GM12874 (cell line): ENCODE results near the gene GNB1L.

ENCODE experiments used
- TF ChIP-seq, protein P1 (sequence below): IDR thresholded peaks from 2 replicates; pipeline ENCODE4 v1.5.1; 2011; ENCODE audit warnings: low read depth, mild to moderate bottlenecking, control low read depth, low read length, moderate library complexity; ENCODE audit not compliant: insufficient read depth

Gene GNB1L

DNA sequence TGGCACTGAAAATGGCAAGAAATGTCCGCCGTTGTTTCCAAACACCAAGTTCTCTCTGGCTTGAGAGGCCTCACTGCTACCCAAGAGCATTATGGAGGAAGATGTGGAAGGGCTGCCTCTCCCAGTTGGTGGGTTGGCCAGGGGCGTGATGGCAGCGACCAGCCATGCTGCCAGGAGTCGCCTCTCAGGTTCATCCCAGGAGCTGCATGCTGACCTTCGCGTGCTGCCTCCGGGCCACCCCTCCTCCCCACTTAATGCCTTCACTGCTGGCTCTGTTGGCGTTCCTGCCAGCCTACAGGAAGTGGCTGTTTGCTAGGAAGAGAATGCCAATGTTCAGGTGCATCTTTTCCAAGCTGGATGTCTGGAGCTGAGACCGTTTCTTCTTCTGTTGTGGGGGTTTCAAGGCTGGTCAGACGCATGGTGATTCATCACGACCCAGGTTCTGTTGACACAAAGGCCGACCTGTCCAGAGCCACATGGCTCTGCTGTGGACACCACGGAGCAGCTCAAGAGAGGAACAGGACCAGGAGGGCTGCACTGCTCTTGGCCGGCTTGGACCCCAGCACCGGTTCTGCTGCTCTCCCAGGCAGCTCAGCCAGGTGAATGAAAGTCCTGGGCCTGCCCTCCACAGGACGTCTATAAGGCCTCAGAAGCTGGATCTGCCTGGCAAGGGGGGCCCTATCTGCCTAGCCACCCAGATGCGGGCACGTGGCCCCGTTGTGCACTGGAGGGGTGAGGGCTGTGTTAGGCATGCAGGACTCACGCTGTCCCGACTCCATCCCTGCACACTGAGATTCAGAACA is 69.0 kb downstream of the GNB1L start:
- TF ChIP-seq, protein P1, sequence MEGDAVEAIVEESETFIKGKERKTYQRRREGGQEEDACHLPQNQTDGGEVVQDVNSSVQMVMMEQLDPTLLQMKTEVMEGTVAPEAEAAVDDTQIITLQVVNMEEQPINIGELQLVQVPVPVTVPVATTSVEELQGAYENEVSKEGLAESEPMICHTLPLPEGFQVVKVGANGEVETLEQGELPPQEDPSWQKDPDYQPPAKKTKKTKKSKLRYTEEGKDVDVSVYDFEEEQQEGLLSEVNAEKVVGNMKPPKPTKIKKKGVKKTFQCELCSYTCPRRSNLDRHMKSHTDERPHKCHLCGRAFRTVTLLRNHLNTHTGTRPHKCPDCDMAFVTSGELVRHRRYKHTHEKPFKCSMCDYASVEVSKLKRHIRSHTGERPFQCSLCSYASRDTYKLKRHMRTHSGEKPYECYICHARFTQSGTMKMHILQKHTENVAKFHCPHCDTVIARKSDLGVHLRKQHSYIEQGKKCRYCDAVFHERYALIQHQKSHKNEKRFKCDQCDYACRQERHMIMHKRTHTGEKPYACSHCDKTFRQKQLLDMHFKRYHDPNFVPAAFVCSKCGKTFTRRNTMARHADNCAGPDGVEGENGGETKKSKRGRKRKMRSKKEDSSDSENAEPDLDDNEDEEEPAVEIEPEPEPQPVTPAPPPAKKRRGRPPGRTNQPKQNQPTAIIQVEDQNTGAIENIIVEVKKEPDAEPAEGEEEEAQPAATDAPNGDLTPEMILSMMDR, result no peak

DNA sequence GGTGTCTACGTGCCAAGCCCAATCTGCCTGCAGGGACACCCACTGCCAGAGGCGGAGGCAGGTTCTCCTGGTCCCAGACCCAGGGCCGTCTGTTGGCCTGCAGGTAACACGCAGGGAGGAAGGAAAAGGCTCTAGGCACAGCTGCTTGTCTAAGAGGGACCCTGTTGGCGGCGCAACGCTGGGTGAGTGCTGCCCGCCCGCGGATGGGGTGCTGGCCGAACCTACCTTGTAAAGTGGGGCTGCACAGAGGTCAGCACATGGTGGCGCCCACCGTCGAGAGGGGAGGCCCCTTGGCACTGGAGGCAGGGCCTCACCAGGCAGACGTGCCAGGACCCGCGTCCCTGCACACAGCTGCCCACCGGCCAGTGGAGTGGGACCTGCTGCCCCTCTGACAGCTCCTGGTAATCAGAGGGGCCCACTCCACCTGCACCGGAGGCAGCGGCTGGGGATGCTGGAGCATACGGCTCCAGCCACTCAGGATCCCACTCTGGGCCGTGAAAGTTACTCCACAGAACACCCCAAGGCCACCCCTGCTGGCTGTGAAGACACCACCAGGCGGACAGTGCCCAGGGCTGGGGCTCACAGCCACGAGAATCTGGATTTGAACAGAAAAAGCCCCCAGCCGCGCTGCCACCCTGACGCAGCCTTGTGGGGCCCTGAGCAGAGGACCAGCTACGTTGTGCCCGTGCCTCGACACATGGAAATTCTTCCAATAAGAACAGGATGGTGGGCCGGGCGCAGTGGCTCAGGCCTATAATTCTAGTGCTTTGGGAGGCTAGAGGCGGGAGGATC is 70.1 kb downstream of the GNB1L start:
- TF ChIP-seq, protein P1, result no peak

DNA sequence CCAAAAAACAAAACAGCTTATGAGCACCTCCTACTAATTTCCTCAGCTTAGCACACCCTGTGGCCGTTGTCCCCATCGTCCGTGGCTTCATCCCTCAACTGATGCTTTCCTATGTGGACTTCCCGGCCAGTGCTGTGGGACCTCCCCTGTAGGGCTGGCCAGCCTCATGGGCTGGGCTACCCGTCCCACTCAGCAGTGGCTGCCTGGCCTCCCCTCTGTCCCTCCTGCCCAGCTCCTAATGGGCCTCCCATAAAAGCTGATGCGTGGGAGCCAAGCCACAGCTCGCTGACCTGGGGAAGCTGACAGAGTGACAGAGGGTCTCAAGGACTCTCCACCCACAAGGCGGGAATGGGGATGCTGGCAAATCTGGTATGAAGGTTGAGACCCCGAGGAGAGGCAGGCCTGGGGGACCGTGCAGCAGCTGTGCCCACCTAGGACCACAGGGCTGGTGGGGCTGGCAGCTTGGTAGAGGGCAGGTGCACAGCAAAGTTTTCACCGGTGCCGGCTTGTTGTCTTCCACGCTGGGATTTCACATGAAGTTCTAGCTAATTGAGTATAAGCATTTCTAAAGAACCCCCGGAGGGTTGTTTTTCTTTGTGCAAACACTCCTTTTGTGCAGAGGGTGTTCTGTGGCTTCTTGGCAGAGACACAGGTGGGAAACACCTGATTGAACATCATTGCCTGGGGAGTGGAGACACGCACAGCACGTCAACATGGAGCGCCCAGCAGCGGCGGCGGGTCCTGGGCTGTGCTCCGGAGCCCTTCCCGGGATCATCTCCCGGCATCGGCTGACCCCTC is 70.9 kb downstream of the GNB1L start:
- TF ChIP-seq, protein P1, result no peak

DNA sequence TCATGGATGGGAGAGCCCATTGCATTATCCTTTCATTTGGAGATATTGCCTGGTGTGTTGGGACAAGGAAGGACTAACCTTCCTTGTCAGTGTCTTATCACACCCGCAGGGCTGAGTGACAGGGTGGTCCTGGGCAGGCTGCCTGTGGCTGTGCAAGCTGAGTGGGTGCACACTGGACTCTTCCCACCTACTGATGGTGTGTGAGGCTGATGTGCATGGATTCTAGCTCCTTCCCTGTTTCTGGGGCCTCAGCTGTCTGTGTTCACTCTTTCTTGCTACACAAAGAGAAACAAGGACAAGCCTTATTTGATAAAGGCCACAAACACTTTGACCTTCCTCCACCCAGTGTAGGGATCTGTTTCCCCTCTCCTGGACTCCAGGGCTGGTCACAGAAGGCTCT is 72.1 kb downstream of the GNB1L start:
- TF ChIP-seq, protein P1, result no peak

DNA sequence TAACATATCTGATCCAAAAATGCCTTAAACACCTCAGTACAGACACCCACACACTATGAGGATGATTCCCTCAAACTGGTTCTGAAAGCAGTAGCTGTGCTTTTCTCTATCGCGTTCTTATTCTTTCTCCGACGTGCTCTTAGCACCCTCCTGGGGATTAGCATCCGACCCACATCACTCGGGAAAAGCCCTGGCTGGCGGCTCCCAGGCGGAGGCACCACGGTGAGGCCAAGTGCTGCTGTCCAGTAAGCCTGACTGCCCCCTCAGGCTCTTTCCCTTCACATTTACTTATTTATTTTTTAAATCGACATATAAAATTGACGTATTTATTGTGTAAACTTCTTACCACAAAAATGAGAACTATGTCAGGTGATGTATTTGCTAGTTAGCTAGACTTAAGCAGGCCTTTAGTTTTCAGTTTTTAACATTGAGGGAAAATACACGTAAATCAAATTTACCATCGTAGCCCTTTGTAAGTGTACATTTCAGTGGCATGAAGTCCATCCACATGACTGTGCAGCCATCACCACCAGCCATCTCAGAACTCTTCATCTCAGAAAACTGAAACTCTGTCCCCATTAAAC is 74.9 kb downstream of the GNB1L start:
- TF ChIP-seq, protein P1, result no peak

DNA sequence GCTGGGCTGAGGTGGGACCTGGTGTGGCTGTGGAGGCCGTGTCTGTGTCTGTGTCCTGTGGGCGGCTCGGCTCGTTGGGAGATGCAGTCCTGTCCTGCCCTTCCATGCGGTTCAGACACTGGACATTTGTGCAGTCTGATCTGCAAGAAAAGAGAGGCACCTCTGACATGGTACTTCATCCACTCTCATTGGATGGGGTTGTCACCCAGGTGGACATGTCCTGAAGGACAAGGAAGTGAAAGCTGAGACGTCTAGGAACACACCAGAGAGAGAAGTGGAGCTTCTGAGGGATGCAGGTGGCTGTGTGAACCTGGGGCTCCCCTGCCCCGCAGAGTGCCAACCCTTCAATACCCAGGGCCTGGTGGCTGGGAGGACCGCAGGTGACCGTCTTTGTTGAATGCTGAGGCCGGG is 75.7 kb downstream of the GNB1L start:
- TF ChIP-seq, protein P1, result no peak
